NB4 (cell line): Measurements from ENCODE around the gene DYNC1LI1.

Source experiments
- MYC ChIP-seq: IDR thresholded peaks from 2 replicates; pipeline ENCODE4 v1.6.1; 2011; ENCODE audit warnings: low read depth, low read length
- POLR2A ChIP-seq: IDR thresholded peaks from 2 replicates; pipeline ENCODE4 v1.6.1; 2011; ENCODE audit warnings: mild to moderate bottlenecking; ENCODE audit not compliant: insufficient read length; ENCODE audit errors: extremely low read depth
- TF ChIP-seq, protein P1 (sequence below): IDR thresholded peaks from one replicate; pipeline ENCODE4 v1.5.1; 2012; ENCODE audit warnings: low read depth, low read length
- TF ChIP-seq, protein P2 (sequence below): IDR thresholded peaks from 2 replicates; pipeline ENCODE4 v1.6.1; 2011; ENCODE audit warnings: low read depth, low read length

- TF ChIP-seq, protein P1, sequence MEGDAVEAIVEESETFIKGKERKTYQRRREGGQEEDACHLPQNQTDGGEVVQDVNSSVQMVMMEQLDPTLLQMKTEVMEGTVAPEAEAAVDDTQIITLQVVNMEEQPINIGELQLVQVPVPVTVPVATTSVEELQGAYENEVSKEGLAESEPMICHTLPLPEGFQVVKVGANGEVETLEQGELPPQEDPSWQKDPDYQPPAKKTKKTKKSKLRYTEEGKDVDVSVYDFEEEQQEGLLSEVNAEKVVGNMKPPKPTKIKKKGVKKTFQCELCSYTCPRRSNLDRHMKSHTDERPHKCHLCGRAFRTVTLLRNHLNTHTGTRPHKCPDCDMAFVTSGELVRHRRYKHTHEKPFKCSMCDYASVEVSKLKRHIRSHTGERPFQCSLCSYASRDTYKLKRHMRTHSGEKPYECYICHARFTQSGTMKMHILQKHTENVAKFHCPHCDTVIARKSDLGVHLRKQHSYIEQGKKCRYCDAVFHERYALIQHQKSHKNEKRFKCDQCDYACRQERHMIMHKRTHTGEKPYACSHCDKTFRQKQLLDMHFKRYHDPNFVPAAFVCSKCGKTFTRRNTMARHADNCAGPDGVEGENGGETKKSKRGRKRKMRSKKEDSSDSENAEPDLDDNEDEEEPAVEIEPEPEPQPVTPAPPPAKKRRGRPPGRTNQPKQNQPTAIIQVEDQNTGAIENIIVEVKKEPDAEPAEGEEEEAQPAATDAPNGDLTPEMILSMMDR: no peak
- TF ChIP-seq POLR2A: no peak
- TF ChIP-seq MYC: no peak
- TF ChIP-seq, protein P2, sequence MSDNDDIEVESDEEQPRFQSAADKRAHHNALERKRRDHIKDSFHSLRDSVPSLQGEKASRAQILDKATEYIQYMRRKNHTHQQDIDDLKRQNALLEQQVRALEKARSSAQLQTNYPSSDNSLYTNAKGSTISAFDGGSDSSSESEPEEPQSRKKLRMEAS: no peak
These were observed 27.0 kb upstream of the DYNC1LI1 start for GRCh38 chr3:32597656-32598055.
